ENCODE data around the gene APBA1. TPM values are rescaled to one million over a fixed set of nuclear protein-coding genes. Genes with fewer than 3 reads are reported as not detected.

Gene APBA1
- total RNA-seq, 3 donors from 2014 or later = 10.1 to 14.4 (median 12.7) TPM

- TF ChIP-seq CTCF (IDR thresholded peaks at IDR 0.05) = no peak
- H3K36me3 ChIP-seq (ENCODE audit: low read depth) = no peaks in the 10 kb centered on the region
- no peaks in the 10 kb centered on the region for H3K9me3 ChIP-seq
Measured at GRCh38 chr9:69658987-69659675, 13.0 kb downstream of the APBA1 start.

GRCh38 chr9:69657269-69657668, 14.9 kb downstream of the APBA1 start:
- no peaks in the 10 kb centered on the region for H3K36me3 ChIP-seq (ENCODE audit: low read depth)
- no peaks in the 10 kb centered on the region for H3K4me1 ChIP-seq (ENCODE audit: low read depth)
- ATAC-seq = no peak
- H3K4me3 ChIP-seq = no peak overlapping the region
- H3K9me3 ChIP-seq = no peaks in the 10 kb centered on the region
- TF ChIP-seq CTCF (IDR thresholded peaks at IDR 0.05) = no peak
- no peak for DNase-seq
- intact Hi-C loops (cut with DNase I, micrococcal nuclease) = no loop called here

More at GRCh38 chr9:69658987-69659675, 13.0 kb downstream of the APBA1 start:
- H3K4me1 ChIP-seq (ENCODE audit: low read depth) = no peaks in the 10 kb centered on the region
- intact Hi-C loops (cut with DNase I, micrococcal nuclease) = no loop called here
- ATAC-seq (no peak), DNase-seq (no peak)
- H3K4me3 ChIP-seq = no peak overlapping the region

- no peak overlapping the region for H3K4me3 ChIP-seq
- no peaks in the 10 kb centered on the region for H3K4me1 ChIP-seq (ENCODE audit: low read depth)
- ATAC-seq = no peak
- H3K9me3 ChIP-seq = no peaks in the 10 kb centered on the region
- intact Hi-C loops (cut with DNase I, micrococcal nuclease) = no loop called here
- no peak for TF ChIP-seq CTCF (IDR thresholded peaks at IDR 0.05)
- no peaks in the 10 kb centered on the region for H3K36me3 ChIP-seq (ENCODE audit: low read depth)
- no peak for DNase-seq
Measured at GRCh38 chr9:69655065-69655464, 17.1 kb downstream of the APBA1 start.

GRCh38 chr9:69653261-69653660, 18.9 kb downstream of the APBA1 start:
- H3K9me3 ChIP-seq = no peaks in the 10 kb centered on the region
- no peaks in the 10 kb centered on the region for H3K4me1 ChIP-seq (ENCODE audit: low read depth)
- no peak for DNase-seq
- no peak for TF ChIP-seq CTCF (IDR thresholded peaks at IDR 0.05)
- intact Hi-C loops (cut with DNase I, micrococcal nuclease) = no loop called here
- no peak overlapping the region for H3K4me3 ChIP-seq
- ATAC-seq = no peak
- no peaks in the 10 kb centered on the region for H3K36me3 ChIP-seq (ENCODE audit: low read depth)

GRCh38 chr9:69649566-69650250, 22.5 kb downstream of the APBA1 start:
- intact Hi-C loops (cut with DNase I, micrococcal nuclease) = no loop called here
- no peak for DNase-seq
- no peak for TF ChIP-seq CTCF (IDR thresholded peaks at IDR 0.05)
- peaks cover 14% of the 10 kb centered on the region for H3K4me1 ChIP-seq (ENCODE audit: low read depth)
- no peak for ATAC-seq
- H3K4me3 ChIP-seq = no peak overlapping the region
- H3K9me3 ChIP-seq = no peaks in the 10 kb centered on the region
- no peaks in the 10 kb centered on the region for H3K36me3 ChIP-seq (ENCODE audit: low read depth)

Data from mucosa of descending colon (tissue), 3 donors.